Activated CD4-positive, alpha-beta T cell treated with anti-CD3 and anti-CD28 coated beads, Interleukin-2, amount 50 U/mL, for 48 hours (primary cell): Measurements from ENCODE around the gene BEX2.
"Not testable (repeated sequence)": the region's sequence is repeated elsewhere in the genome, so short reads cannot be mapped to it uniquely, and the experiment has no call there.

Source experiments
- DNase-seq, 2 experiments: peaks; one replicate each; pipeline ENCODE4 v3.0.0-alpha.2; 2020

BEX2 gene

DNA sequence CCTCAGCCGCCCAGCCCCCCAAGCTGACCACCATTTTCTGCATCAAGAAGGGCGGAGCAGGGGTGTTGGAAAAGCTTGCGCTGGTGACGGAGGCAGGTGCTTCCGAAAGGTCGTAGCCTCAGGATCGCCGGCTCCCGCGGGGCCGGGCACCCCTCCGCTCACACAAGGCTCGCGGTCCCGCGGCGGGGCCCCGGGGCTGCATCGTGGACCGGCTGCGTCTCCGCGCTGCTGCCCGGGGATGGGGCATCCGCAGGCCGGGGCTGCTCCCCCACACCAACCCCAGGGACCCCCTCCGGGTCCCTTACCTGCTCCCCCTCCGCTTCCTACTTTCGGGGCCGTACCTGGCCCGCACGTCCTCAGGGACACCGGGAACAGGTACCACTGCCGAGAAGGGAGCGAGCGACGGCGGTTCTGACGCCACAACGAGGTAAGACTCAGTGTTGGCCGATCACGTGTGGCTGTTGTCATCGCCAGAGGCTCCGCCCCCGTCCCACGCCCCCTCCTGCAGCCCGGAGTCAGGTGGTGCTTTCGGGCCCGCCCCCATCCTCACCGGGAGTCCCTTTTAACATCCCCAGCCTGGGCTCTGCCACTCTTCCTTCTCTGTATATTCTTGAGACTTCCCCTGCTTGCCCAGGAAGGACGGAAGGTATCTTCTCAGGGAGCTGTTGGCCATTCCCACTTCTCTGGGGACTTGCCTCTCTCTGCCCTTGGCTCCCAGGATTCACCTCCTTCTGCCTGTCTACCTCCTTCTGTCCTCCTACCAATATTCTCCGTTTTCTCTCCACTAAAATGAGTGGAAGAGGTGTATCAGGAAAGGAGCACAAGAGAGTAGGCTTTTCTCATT, at the start of gene BEX2:
Gene BEX2, minus strand, starts transcription at position 436 of the 844 bp plus-strand sequence. CDS start 1,014 bp downstream, outside the sequence.
- peak; percentile 81 to 85 for DNase-seq

DNA sequence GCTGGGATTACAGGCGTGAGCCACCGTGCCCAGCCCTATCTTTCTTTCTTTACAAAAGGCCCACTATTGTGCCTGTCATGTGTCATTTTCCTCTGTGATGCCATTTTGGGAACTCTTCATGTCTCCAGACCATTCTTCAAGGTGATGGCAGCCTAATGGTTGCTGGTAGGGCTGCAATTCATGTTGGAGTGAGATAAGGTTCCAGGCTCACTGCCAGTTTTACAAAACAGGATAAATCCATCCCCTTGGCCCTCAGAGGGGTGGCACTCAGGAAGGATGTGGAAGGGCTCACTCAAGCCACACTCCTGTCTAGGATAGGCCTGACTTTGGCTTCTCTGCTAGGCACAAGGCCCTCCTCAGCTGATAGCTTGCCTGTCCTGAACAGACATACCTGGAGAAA, 49.3 kb upstream of the BEX2 start:
- DNase-seq = no peak

DNA sequence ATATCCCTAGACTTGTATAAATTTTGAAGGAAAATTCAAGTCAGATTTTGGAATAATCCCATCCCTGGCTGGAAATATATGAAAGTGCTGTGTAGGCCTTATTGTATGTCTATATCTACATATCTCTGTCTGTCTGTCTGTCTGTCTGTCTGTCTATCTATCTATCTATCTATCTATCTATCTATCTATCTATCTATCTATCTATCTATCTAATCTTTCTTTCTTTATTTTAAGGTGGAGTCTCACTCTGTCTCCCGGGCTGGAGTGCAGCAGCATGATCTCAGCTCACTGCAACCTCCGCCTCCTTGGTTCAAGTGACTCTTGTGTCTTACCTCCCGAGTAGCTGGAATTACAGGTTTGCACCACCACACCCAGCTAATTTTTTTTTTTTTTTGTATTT, 48.8 kb upstream of the BEX2 start:
- DNase-seq = not testable (repeated sequence)

DNA sequence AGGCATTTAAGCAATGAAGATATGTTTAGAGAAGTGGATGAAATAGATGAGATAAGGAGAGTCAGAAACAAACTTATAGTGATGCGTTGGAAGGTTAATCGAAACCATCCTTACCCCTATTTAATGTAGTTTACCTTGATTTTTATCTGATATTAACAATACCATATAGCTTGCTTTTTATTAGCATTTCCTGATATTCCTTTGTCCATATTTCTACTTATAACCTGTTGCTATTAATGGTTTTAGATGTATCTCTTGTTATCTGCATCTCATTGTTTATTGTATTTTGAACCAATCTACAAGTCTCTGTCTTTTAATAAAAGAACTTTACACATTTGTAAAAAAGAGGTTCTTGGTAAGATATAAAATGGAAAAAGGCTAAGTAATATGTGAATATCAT, 47.1 kb upstream of the BEX2 start:
- DNase-seq = no peak

DNA sequence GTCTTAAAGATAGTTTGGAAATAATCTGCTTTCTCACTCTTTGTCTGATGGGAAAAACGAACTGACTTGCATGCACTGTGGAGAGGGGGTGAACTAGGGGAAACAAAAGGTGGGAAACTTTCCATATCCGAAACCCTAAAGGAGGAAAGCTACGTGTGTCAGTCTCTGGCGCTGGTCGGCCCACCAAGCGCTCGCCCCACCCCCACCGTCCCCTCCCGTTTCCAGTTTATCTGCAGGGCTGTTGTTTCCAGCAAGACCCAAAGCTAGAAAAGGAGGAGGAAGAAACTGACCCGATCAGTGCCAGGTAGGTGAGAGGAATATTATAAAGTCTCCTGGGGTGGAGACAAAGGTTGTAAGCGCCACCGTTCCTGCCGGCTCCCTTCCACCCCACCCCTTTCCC, 46.1 kb upstream of the BEX2 start:
- no peak for DNase-seq

DNA sequence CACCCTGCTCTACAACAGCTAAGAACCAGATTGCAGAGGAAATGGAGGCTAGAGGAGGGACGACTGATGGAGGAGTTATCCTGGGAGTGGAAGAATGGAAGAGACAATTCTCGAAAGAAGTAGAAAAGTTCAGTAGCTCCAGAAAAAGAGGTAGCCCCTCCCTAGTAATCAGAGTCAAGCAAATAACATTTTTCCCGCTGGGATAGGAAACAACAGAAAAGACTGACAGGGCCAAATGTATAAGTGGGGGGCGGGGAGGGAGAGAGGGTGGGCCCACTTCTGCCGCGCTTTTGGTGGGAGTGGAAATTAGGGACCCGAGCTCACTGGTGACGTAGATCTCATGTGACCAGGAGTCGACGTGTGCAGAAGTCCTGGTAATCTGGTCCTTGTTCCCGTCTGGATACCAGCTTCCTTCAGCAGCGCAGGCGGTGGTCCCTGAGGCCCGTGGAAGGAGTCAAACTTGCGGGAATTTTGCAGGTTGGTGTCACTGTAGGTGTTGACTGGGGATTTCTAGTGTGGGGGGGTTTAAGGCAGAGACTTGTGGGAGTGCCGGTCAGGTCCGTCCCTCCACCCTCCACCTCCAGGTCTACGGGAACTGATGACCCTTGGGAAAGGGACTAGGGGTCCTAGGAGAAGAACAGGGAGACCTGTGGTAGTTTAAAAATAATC, 45.5 kb upstream of the BEX2 start, which contains the start of gene TCEAL9:
Gene TCEAL9, plus strand, starts transcription at position 377 of the 669 bp plus-strand sequence. CDS start 1,179 bp downstream, outside the sequence.
- peak in 1 of 2 experiments; percentile 5 for DNase-seq

DNA sequence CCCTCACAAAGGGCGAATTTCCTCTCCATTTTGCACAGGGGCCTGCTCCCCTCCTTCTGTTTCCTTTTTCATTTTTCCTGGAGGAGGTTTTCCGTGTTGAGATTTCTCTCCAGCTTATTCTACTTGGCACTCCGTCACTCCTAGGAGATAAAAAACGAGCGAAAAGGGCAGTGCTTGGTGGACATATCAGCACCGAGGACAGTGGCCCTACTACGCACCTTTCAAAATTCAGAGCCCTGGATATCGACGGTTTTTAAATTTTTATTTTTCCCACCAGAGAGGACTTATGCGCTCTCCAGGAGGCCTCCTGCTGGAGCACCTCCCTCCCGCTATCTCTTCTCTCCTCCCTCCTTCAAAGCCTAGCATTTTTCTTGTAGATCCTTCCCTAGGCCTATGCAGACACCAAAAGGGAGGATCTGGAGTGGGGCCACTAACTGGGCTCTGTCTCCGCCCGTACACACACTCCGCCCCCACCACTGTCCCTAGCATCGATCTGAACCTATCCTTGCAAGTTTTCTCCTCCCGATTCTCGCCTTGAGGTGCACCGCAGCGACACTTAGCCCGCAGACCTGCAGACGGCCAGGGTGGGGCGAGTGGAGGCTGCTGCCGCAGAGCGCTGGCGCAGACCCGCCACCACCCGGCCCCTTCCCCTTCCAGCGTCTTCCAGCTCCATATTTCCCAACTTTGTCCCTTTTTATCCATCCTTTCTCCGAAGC, 37.0 kb upstream of the BEX2 start:
- no peak for DNase-seq

DNA sequence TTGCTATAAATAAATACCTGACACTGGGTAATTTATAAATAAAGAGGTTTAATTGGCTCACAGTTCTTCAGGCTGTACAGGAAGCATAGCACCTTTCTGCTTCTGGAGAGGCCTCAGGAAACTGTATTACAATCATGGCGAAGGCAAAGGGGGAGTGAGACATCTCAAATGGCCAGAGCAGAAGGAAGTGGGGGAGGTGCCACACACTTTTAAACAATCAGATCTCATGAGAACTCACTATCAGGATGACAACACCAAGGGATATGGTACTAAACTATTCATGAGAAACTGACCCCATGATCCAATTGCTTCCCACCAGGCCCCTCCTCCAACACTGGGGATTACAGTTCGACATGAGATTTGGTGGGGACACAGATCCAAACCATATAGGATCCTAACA, 33.8 kb upstream of the BEX2 start:
- no peak for DNase-seq

DNA sequence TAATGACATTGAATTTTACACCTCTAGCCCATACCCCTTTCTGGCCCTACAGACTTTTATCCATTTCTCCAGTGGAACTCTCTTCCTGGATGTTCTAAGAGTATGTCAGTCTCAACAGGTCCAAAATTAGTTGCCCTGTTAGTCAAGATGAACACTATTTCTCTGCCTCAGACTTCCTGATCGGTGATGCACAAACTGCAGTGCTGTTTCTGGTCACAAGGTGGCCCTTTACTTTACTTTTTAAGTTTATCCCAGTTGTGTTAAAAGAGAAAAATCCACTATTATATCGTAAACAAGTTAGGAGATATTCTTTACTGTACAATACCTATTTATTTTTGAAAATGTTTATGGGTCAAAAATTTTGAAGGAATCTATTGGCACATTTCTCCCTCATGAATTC, 32.3 kb upstream of the BEX2 start:
- DNase-seq = peak; percentile 37 to 57

DNA sequence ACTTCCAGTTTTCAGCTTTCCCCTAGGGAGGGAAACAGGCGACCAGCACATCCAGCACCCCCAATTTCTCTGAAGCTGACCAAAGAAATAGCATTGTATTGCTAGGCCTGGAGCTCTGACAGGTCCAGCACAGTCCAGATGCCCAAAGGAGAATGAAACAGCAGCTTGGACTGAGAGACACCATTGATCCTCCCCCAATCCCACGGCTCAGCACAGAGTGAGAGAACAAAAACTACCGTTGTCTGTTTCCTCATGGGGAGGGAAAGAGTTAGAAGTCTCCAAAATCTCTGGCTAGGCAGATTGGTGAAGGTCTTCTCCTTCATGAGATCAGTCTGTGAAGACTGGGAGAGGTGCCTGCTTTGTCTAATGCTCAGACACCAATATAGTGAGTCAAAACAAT, 27.9 kb upstream of the BEX2 start:
- no peak for DNase-seq

DNA sequence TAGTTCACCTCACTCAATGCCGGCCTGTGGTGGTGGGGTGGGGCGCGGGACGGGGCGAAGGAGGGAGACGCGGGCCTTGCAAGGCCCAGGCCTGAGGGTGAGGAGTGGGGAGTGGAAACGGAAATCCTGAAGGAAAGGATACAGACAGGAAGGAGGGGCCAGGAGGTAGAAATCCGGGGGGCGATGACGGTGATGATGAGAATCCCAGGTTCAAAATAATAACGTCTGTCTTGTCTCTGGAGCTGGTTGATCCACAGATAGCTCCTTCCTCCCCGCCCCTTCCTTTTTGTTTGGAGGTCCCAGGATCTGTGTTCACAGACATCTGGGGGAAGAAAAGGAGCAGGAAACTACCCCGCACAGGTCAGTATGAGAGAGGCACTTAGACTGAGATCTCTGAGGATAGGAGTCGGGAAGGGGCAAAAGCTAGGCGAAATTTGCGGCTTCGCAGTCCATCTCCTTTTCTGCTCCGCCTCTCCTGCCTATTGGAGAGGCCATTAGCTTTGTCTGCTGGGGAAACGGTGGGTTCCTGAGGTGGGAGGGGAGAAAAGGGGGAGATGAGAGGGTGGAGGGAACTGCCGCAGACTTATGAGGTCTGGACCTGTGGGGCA, 20.0 kb upstream of the BEX2 start:
- no peak for DNase-seq

DNA sequence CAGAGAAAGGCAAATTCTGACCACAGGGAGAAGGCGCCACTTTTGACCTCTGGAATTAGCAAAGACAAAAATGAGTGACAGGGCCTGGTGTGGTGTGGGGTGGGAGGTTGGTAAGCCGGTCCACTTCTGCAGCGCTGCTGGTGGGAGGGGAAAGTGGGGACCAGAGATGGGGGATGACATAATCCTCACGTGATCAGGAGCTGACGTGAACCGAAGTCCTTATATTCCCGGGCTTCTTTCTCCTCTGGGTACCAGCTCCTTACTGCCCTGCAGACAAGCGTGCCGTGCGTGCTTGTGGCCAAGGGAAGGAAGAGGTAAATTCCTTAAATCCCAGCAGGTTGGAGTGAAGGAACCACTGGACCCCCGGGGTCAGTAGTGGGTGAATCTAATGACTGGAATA, 19.2 kb upstream of the BEX2 start, which contains the start of gene TCEAL7:
Gene TCEAL7, plus strand, starts transcription at position 249 of the 400 bp plus-strand sequence. CDS start 1,165 bp downstream, outside the sequence.
- DNase-seq = no peak

DNA sequence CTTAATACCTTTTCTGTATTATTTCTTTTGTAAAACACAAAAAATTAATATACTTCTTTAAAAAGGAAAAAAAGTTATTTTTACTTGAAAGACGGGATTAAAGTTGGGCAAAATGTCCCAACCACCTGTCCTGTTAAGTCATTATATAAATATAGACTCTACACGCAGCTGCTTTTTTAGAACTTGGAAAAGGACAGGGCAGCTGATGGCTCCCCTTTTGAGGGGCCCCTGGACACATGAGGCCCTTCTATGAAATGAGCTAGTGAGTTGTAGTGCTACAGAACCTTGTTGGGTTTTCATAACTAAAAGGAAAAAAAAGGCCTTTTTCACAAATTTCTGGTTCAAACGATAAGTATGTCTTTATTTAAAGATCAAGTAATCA, 600 bp upstream of the BEX2 start:
- no peak for DNase-seq

DNA sequence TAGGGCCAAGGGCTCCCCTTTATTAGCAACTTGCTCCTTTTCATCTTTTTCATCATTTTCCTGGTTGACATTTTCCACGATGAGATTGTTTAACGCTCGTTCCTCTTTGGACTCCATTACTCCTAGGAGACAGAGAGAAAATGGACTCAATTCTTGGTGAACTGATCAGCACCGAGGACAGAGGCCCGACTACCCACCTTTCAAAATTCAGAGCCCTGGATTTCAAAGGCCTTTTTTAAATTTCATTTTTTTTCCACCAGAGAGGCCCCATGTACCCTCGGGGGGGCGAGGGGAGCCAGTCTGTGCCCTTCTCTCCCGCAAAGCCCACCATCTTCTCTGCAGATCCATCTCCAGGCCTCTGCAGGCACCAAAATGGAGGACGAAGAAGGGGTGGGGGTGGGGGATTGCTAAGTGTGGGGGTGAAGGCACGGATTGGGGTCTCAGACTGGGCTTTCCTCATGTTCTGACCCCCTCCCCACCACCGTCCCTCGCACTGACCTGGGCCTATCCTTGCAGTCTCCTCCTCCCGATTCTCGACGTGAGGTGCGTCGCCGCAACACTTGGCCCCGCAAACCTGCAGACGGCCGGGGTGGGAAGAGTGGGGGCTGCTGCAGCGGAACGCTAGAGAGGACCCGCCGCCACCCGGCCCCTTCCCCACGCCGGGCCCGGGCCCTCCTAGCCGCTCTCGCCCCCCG, 783 bp downstream of the BEX2 start:
- peak in 1 of 2 experiments; percentile 3 for DNase-seq

DNA sequence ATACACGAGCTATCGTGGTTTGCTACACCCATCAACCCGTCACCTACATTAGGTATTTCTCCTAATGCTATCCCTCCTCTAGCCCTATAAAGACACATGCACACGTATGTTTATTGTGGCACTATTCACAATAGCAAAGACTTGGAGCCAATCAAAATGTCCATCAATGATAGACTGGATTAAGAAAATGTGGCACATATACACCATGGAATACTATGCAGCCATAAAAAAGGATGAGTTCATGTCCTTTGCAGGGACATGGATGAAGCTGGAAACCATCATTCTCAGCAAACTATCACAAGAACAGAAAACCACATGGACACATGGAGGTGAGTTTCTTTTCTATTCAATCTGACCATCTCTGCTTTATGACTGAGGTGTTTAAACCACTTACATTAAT, 5.1 kb downstream of the BEX2 start:
- DNase-seq = not testable (repeated sequence)

DNA sequence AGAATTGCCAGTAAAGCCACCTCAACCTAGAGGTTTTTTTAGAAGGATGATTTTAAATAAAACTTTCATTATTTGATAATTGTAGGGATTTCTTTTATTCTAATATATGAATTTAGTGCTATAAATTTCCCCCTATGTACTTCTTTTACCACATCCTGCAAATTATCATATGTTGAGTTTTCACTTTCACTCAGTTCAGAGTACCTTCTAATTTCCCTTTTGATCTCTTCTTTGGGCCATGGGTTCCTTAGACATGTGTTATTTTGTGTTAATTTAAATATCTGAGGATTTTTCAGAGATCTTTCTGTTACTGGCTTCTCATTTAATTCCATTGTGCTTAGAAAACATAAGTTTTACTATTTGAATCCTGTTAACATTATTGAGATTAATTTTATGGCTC, 6.1 kb downstream of the BEX2 start:
- DNase-seq = no peak

DNA sequence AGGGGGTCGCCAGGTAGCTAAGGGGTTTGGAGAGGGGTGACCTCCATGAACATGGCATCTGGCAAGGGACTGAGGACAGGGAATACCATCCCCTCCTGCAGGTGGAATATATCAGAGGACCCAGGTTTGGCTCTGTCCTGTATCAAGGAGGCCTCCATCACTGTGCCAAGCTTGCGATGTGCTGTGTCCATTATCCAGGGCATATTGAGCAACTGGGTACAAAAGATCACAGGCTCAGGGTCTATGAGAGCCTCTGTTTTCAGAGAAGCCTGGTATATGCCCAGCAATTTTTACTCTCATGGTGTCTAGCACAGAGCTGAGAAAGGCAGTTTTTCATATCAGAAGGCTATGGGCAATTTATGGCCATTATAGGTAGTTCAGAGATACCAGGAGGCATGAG, 17.7 kb downstream of the BEX2 start:
- DNase-seq = no peak

DNA sequence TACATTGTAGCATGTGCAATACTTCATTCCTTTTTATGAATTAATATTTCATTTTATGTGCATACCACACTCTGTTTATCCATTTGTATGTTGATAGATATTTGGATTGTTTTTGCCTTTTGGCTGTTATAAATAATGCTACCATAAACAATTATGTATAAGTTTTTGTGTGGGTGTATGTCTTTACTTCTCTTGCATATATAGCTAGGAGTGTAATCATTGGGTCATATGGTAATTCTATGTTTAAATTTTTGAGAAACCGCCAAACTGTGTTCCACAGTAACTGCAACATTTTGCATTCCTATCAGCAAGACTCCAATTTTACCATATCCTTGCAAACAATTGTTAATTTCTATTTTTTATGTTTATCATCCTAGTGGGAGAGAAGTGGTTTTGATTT, 31.2 kb downstream of the BEX2 start:
- DNase-seq = no peak

DNA sequence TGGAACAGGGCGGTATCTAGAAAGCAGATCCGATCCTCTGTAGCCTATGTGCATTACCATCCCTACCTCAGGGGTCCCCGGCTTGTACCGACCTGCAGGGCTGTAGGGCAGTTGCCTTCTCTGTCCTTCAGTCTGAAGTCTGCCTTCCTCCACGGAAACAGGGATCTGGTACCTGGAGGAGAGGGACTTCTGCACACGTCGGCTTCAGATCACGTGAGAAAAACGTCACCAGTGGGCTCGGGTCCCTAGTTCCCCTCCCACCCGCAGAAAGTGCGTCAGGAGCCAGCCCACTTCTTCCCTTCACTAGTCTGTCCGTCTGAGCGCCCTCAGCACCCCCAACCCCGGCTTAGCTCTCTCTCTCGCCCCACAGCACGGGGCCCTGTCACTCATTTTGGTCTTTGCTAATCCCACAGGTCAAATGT, 34.2 kb downstream of the BEX2 start, which contains the start of gene TCEAL5:
Gene TCEAL5, minus strand, starts transcription at position 170 of the 422 bp plus-strand sequence. CDS start 2,187 bp downstream, outside the sequence.
- no peak for DNase-seq

DNA sequence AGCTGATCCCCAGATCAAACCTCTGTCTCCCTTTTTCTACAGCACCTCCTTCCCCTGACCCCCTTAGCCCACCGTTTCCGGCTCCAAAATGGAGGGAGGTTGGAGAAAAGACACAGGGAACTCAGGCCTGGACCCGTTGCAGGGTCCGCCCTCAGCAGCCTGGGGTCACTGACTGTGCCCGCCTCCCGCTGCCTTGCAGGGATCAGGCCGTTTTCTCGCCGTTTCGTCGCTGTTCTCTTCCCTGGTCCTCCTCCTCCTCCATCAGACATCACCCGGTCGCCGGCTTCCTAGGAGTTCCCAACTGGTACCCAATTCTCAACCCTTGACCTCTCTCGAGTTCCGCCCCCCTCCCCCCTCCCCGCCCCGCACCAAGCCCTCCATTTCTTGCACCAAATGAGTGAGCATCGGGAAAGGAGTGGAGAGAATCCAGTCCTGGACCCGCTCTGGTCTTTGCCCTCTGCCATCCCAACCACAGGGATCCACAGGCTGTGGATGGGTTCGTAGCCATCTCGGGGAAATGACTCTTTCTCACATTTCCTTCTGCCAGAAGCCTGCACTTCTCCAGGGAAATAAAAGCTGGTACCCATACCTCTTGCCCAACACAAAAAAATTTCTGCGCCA, 34.7 kb downstream of the BEX2 start:
- no peak for DNase-seq

DNA sequence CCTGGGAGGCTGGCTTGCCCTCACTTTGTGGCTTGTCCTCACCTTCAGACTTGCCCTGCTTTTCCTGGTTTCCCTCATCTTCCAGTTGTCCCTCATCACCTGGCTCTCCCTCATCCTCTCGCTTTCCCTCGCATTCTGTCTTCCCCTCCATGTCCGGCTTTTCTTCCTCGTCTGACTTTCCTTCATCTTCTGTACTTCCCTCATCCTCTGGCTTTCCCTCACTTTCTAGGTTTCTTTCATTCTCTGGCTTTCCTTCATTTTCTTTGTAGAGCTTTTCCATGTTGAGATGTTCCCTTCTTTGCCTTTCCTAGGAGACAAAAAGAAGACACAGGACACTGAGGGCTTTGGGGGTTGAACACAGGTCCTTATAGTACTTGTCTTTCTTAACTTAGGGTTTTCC, 36.5 kb downstream of the BEX2 start:
- DNase-seq = no peak
